HG03558 (cell line): Measurements from ENCODE around the gene UBE3C.
"Not testable (repeated sequence)": the region's sequence is repeated elsewhere in the genome, so short reads cannot be mapped to it uniquely, and the experiment has no call there.

Source experiments
- ATAC-seq: cut with Tn5 transposase; IDR thresholded peaks from one replicate; pipeline ENCODE4 v1.9.1; 2021; ENCODE audit warnings: moderate number of reproducible peaks; ENCODE audit not compliant: unreplicated experiment; ENCODE audit errors: extremely low read depth

UBE3C gene

DNA sequence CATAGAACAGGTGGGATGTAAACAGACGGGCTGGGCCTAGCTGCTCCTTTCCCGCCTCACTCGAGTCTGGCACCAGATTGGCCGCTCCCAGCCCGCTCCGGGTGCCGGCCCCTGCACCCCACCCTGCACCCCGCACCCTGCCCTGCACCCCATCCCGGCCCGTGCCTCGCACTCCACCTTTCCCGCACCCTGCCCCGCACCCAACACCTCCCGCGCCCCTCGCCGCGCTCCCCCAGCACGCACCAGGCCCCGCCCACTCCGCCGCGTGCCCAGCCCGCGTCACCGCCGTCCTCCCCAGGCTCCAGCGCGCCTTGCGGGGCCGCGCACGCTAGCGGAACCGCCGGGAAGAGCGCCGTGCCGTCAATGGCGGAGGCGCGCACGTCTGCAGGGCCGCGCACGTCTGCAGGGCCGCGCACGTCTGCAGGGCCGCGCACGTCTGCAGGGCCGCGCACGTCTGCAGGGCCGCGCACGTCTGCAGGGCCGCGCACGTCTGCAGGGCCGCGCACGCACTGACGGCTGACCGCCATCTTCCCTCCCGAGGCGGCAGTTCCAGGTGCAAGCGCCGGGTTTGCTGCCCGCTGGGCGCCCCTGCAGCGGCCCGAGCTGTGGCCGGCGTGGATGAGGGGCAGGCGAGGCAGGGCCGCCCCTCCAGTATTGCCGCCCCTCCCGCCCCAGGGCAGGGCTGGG lies at the start of gene UBE3C:
TSS of gene UBE3C (plus strand) at position 503 of the 687 bp plus-strand sequence. CDS start 347 bp downstream, outside the sequence.
- peak; percentile 55 for ATAC-seq

GRCh38 chr7:157089100-157089610 lies 49.6 kb upstream of the UBE3C start:
- ATAC-seq: no peak

DNA sequence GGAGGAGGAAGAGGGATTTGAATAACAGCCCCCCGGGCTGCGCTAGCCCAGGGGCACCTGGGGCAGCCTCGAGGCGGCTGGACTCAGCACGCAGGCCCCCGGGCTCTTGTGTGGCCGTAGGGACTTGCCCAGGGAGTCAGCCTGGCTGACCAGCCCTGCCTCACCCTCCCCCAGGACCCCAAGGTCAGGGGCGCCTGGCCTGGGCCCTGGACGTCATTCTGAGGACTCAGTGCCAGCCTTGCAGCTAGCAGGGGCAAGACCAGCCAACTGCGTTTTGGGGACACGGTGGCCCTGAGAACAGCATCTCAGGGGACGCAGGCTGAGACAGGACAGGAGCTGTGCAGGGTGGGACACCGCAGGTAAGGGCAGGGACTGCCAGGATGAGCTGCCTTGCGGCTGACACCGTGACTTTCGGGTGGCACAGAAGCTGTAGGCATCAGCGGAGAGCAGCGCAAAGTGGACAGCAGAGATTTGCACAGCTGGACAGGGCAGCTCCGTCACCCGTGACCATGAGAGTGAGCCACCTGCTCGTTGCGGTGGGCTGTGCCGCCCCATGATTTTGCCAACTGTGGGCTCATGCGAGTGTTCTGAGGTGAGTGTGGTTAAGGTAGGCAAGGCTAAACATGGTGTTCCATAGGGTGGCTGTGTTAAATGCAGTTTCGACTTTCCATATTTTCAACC lies 48.1 kb upstream of the UBE3C start:
- no peak for ATAC-seq

- no peak for ATAC-seq
These were observed 42.3 kb upstream of the UBE3C start for GRCh38 chr7:157096286-157097055.

DNA sequence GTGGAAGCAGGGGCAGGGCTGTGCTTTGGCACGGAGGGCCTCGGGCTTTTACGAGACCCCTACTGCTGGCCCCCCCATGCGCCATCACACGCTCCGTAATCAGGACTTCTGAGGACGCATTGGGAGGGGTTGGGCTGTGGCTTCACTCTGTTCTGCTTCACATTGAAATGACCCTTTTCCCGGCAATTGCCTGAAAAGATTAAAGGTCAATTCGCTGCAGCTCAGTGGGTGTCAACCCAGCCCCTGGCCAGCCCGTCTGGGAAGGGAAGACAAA lies 41.7 kb upstream of the UBE3C start:
- ATAC-seq: no peak

DNA sequence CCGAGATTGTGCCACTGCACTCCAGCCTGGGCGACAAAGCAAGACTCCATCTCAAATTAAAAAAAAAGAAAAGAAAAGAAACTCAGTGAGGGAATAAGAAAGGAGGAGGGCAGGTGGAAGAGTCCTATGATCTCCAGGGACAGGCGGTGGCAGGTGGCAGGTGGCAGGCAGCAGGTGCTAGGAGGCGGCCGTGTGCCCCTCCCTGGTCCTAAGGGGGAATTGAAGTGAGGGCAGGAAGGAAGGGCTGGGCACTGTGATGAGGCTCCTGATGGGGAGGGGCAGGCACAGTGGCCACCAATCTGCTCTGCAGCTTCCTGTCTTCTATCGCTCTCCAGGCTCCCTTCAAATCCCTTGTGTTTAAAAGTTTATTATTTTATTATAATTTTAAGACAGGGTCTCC lies 41.2 kb upstream of the UBE3C start:
- no peak for ATAC-seq

DNA sequence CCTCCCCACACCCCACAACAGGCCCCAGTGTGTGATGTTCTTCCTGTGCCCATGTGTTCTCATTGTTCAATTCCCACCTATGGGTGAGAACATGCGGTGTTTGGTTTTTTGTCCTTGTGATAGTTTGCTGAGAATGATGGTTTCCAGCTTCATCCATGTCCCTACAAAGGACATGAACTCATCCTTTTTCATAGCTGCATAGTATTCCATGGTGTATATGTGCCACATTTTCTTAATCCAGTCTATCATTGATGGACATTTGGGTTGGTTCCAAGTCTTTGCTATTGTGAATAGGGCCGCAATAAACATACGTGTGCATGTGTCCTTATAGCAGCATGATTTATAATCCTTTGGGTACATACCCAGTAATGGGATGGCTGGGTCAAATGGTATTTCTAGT lies 38.7 kb upstream of the UBE3C start:
- ATAC-seq: not testable (repeated sequence)

GRCh38 chr7:157103641-157104040 lies 35.1 kb upstream of the UBE3C start:
- not testable (repeated sequence) for ATAC-seq

- ATAC-seq: no peak
These were observed 27.4 kb upstream of the UBE3C start for GRCh38 chr7:157111311-157111710.

DNA sequence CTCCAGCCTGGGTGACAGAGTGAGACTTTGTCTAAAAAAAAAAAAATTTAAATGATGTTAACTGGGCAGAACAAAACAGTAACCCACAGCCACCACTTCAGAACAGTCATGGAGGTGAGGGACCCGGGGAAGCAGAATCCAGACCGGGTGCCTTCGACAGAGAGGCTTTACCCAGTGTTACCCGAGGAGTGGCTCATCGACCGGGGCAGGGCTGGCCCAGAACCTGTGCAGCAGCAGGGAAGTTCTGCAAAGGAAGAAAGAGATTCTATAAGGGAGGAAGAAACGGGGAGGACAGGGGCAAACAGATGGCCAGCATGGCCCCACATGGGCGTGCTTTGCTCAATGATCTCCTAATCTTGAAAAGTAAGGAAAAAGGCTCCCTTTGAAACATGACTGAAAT lies 26.0 kb upstream of the UBE3C start:
- ATAC-seq: no peak

- no peak for ATAC-seq
These were observed 25.1 kb upstream of the UBE3C start for GRCh38 chr7:157113607-157114006.

DNA sequence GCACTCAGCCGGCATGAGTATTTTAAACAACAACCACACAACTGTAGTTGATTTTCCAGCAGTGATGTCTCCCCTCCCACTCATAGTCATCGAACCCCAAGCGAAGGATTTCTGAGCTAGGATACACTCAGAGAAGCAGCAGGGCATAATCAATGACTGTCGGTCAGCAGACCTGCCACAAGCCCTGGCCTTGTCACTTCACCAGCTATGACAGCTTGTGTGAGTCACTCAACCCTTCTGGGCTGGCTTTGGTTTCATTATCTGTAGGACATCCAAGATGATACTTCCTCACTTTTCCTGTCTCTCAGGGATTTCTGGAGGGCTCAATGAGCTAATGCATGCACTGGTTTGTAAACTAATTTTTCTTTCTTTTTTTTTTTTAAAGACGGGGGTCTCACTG lies 22.0 kb upstream of the UBE3C start:
- ATAC-seq: no peak

- no peak for ATAC-seq
These were observed 20.9 kb upstream of the UBE3C start for GRCh38 chr7:157117796-157118195.

DNA sequence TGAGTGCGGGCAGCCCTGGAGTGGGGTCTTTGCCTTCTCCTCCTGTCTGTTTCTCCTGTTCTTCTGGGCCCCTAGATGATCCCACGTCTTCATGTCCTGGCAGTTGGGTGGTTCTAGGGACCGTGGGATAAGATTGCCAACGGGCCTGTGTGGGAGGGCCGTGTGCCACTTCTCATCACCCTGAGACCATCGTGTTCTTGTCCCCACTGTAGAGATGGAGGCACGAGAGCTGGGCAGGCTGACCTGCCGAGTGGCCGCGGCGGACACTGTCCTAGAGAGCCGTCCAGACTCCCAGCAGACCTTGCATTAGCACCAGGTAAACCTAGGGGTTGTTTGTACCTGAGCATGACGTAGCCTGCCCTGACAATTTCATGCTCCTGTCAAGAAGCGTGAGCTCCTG lies 18.5 kb upstream of the UBE3C start:
- ATAC-seq: no peak

DNA sequence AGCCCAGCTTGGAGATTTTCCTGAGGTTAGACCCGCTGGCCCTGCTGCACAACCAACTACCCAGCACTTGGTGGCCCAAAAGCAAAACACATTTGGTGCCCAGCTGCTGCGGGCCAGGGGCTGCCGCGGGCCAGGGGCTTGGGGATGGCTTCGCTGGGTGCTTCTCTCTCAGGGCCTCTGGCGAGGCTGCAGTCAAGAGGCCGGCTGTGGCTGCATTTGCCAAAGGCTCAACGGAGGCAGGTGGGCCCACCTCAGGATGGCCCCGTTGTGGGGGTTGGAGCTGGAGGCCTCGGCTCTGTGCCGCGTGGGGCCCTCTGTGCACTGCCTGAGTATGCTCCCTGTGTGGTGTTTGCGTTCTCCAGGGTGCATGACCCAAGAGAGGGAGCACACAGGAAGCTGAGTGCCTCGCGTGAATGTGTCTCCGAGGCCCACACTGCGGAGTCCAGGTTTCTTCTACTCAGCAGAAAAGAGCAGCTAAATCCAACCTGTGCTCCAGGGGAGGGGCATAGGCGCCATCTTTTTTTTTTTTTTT lies 17.5 kb upstream of the UBE3C start:
- no peak for ATAC-seq

- ATAC-seq: no peak
These were observed 15.8 kb upstream of the UBE3C start for GRCh38 chr7:157122800-157123495.

DNA sequence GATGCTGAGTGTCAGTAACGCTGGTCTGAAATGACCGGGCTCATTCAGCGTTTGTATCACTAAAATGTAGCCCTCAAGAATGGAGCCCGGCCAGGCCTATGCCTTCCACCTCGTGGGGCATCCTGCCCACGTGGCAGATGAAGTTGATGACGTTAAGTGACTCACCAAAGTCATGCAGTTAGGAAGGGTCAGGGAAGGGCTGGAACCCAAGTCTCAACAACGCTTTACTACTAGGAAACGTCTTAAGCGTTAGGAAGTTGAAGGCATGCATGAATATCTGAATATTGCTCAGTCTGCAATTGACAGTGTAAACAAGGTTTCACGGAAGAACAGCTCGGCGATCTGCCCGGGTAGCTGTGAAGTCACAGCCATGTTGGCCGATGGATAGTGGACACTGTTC lies 14.0 kb upstream of the UBE3C start:
- ATAC-seq: no peak

- ATAC-seq: no peak
These were observed 13.1 kb upstream of the UBE3C start for GRCh38 chr7:157125376-157126223.

- no peak for ATAC-seq
These were observed 11.8 kb upstream of the UBE3C start for GRCh38 chr7:157126921-157127320.

GRCh38 chr7:157129200-157129599 lies 9.5 kb upstream of the UBE3C start:
- ATAC-seq: no peak
